SIG-M5 treated with dmso at 0.1 percent for 504 hours (cell line): ENCODE data around the gene ZNF213.

ENCODE experiments used
- DNase-seq: peaks from one replicate; lab custom pipeline; 2025; ENCODE audit not compliant: unreplicated experiment; lab: John Stamatoyannopoulos, UW

Gene ZNF213

DNA sequence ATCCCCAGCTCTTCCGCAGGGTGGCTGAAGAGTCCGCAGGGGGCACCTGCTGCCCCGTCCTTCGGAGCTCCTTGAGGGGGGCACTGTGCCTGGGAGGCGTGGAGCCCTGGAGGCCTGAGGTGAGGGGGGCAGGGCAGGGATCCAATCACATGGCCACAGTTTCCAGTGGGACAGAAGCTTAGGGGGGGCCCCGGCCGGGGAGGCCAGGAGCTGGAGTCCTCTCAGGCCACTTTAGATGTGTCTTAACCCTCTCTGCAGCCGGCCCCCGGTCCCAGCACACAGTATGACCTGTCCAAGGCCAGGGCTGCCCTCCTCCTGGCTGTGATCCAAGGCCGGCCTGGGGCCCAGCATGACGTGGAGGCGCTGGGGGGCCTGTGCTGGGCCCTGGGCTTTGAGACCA, 10.8 kb downstream of the ZNF213 start:
- DNase-seq: no peak

DNA sequence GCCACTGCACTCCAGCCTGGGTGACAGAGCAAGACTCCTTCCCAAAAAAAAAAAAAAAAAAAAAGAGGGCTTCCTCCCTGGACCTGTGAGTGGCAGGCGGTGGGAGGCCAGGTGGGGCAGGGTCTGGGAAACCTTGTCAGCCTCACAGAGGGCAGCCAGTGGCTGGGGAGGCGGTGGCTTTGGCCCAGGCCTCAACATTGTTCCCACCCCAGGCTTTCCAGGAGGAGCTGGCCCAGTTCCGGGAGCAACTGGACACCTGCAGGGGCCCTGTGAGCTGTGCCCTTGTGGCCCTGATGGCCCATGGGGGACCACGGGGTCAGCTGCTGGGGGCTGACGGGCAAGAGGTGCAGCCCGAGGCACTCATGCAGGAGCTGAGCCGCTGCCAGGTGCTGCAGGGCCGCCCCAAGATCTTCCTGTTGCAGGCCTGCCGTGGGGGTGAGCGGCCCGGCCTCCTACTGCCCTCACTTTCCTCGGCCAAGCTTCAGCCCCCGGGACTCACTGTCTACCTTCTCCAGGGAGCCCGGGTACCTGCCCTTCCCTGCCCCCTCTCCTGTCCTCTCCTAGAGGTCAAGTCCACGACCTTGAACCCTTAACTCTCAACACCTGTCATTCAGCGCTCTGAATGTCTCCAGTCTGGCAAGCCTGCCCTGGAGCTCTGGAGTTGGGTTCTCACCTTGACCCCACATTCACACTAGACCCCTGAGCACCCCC, 12.4 kb downstream of the ZNF213 start:
- no peak for DNase-seq

DNA sequence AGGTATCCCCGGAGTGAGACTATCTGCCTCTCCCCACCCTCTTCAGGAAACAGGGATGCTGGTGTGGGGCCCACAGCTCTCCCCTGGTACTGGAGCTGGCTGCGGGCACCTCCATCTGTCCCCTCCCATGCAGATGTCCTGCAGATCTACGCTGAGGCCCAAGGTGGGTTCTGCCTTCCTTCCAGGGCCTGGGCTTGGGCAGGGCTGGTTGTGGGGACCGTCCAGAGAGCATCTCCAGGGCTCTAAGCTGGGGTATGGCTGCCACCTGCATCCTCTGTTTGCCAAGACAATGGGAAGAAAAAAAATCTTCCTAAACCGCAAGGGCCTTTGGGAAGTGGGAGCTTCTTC, 12.9 kb downstream of the ZNF213 start:
- DNase-seq: no peak

DNA sequence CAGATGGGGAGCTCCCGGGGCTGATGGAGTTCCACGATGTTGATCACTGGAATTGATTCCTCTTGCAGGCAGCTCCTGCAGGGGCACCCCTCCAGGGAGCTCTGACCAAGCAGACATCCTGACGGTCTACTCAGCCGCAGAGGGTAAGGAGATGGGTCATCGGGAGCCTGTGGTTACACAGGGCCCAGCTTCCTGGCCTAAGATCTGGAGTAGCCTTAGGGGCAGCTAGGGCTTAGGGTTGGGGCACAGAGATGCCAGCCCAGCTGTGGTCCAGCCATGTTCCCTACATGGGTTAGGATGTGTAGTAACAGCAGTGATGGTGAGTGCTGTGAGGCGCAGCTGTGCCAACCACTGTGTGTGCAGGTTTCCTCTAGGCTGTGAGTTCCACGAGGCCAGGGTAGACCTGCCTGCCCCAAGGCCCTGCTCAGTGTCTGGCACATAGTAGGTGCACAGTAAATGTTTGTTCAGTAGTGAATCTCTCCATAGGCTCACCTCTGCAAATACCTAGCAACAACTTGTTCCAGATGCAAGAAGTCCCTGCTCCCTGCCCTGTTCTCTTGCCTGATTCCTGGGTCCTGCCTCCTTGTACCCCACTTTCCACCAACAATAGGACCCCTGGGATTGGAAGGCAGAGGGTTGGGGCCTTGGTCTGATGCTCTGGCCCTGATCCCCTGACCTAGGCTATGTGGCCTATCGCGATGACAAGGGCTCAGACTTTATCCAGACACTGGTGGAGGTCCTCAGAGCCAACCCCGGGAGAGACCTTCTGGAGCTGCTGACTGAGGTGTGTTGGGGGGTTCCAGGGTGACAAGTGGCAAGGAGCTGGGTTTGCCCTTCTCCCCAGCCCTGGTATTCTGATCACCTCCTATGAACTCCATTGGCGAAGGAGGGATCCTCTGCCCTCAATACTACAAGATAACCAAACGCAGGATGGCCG, 13.7 kb downstream of the ZNF213 start:
- DNase-seq: no peak

DNA sequence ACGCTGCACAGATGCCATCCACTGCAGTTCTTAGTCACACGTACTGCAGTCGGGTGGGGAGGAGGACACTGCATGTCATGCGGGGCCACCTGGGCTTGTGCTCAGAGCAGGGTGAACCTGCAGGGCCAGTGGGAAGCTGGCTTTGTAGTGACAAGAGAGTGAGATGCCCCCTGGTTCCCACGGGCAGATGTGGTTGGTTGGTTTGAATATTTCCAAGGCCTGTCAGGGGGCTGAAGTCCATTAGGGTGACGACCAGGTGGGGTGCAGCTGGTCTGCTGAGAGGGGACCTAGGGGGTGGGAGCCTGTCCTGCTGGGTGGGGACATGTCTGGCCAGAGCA, 14.3 kb downstream of the ZNF213 start:
- no peak for DNase-seq

DNA sequence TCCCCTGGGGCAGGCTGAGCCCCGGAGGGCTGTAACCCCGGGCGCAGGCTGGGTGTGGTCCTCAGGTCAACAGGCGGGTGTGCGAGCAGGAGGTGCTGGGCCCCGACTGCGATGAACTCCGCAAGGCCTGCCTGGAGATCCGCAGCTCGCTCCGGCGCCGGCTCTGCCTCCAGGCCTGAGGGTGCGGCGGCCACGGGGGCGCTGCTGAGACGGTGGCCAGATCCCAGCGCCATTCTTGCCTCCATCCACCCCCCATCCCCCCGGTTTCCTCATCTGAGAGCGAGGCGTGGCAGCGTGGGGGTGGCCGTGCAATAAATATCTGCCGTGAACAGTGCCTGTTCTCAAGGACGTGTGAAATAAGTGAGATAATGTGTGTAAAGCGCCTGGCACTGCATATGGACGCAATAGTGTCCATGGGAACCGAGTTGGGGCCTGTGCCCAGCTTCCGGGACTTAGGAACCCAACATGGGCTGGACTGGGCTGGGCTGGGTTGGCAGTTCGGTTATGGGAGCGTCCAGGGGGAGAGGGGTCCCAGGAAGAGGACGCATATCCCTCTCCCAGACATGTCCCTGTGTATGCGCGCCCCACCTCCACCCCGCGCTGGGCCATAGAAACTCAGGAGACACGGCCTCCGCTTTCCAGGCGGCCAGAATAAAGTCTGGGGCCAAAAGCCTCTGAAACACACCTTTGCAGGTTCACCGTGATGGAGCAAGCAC, 15.0 kb downstream of the ZNF213 start:
- peak; percentile 59 for DNase-seq

DNA sequence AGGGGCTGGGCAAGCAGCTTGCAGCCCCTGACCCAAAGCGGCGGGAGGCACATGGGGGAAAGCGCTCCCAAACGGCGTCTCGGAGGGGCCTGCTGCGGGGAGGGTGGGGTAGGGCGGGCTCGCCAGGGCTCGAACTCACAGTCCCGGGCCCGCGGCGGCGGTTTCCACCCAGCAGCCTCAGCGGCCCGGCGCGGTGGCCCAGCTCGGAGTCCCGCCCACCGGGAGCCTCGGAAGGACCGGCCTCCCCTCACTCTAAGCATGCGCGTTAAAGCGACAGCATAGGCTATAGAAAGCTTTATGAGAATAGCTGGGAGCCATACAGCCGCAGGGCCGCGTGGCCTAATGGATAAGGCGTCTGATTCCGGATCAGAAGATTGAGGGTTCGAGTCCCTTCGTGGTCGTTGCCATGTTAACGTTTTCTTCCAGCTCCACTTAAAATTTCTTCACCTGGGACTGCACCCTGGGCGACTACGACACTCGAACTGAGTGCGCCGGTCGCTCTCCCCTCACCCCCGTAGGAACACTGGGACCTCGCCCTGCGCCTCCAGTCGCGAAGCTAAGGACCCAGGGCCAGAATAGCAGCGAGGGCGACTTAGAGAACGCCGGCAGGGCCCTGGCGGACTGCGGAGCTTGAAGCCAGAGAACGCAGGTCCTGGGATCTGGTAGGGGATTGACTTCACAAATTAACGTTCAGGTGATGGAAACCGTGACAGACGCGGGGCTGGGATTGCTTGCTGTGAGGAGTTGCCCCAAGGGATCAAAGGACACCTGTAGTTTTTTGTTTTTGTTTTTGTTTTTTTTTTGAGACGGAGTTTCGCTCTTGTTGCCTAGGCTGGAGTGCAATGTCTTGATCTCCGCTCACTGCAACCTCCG, 15.8 kb downstream of the ZNF213 start:
- DNase-seq: peak; percentile 98

DNA sequence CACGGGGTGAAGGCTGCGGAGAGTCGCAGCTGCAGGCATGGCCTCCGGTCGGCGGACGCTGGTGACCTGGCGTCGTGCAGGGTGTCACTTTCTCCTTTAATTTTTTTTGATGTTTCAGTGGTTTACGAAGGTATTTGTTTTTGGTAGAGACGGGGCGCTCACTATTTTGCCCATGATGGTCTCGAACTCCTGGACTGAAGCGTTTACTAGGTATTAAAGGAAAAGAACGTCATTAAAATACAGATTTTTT, 17.1 kb downstream of the ZNF213 start:
- DNase-seq: peak; percentile 73

DNA sequence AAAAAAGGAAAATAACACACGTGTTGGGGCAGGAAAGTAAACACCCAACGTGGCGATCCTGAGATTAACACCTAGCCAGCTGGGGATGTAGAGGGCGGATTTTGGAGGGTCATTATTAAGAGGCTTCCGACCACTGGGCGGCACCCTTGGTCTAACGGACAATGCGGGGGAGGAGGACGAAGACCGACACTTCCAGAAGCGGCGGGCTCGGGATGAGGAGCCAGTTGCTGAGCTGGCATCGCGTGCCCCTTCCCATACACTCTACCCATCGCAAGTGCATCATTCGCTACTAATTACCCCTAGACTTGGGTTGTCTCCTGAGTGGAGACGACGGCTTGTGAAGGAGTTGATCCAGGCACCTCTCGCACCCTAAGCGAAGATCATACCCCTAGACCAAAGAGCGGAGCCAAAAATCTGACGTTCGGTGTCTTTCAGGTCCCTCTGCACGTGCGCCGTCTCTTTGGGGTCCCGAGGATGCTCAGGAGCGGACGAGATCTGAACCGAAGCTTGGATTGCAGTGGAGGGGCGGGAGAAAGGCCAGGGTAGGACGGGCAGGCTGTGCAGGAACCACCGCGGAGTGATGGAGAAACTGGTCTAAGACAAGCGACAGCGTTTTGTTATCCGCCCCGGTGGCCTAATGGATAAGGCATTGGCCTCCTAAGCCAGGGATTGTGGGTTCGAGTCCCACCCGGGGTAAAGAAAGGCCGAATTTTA, 17.6 kb downstream of the ZNF213 start:
- peak; percentile 92 for DNase-seq

DNA sequence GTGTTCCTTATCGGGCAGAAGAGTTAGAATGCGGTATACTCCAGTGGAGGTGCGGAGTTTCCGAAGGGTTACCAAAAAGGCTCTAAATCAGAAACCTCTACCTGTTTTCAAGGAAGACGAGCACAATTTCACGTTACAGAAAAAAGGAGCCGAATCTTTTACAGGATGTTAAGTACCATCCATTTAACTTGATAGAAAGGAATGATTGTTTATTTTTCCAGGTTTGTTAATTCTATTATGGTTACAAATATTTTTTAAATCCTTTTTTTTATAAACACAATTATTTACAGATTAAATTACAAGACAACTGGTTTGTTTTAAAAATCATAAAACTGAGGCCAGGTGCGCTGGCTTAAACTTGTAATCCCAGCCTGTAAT, 18.2 kb downstream of the ZNF213 start:
- no peak for DNase-seq

DNA sequence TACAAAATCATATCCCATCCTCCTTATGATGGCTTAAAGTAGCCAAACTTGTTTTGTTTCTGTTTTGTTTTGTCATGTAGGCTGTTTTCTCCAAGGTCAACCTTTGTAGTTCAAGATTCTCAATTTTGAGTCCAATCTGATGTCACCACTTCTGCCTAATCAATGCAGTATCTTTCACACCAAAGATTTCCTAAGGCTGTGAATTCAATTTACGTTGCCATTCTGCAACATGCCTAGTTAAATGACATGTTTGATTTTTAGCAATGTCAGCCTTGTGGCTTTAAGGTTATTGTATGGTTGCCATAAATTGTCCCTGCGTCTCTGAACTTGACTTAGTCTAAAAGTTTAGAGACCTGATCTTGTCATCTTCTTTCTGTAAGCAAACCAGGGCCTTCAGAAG, 20.4 kb downstream of the ZNF213 start:
- DNase-seq: no peak

DNA sequence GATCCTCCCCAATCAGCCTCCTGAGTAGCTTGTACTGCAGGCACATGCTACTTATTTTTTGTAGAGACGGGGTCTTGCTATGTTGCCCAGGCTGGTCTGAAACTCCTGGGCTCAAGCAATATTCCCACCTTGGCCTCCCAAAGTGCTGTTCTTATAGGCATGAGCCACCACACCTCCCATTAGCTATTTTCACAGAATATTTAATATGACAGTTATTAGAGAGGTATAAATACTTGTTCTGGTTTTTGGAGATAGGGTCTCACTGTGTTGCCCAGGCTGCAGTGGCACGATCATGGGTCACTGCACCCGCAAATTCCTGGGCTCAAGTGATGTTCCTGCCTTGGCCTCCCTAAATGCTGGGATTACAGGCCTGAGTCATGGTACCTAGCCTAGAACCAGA, 21.1 kb downstream of the ZNF213 start:
- DNase-seq: no peak

DNA sequence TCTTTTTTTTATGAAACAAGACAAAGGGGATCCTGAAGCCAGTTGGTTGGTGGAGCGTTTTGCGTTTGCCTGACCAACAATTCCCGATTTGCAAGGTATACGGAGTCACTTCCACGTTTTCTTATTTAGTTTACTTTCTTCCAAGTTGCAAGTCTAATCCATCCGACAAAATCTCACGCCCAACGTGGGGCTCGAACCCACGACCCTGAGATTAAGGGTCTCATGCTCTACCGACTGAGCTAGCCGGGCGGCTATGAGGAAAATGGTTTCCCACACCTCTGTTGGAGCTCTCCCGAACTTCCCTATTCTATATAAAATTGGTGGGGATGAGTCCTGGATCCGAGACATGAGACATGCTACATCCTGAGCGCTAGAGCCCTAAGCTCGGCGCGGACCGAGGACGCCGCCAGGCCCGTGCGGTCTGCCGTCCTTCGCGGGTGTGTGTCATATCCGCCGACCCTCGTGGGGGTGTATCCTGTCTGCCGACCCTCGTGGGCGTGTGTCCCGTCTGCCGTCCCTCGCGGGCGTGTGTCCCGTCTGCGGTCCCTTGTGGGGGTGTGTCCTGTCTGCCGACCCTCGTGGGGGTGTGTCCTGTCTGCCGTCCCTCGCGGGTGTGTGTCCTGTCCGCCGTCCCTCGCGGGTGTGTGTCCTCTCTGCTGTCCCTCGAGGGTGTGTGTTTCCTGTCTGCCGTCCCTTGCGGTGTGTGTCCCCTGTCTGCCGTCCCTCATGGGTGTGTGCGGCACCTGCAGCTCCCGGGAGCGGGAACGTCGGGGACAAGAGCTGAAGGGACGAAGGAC, 22.6 kb downstream of the ZNF213 start:
- DNase-seq: peak; percentile 67

DNA sequence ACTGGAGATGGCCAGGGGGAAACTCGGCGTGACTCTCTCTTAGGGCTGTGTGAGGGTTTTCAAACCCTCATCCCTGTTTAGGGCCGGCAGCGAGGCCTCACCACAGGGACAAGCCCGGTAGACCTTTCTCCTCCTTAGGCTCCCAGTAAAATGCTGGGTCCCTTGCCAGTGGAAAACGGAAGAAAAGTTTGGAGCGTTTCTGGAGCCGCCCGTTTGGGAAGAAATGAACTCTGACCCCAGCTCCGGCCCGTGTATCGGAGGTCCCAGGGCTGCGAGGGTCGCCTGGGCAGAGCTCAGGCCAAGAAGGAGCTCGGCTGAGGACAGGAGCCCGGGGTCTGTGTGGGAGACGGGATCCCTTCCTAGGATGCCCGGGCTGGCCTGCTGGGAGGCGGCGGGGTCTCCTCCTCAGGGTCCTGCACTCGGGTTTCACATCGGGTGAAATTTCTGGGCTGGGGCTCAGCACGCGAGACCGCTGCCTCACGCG, 23.2 kb downstream of the ZNF213 start:
- peak; percentile 19 for DNase-seq

DNA sequence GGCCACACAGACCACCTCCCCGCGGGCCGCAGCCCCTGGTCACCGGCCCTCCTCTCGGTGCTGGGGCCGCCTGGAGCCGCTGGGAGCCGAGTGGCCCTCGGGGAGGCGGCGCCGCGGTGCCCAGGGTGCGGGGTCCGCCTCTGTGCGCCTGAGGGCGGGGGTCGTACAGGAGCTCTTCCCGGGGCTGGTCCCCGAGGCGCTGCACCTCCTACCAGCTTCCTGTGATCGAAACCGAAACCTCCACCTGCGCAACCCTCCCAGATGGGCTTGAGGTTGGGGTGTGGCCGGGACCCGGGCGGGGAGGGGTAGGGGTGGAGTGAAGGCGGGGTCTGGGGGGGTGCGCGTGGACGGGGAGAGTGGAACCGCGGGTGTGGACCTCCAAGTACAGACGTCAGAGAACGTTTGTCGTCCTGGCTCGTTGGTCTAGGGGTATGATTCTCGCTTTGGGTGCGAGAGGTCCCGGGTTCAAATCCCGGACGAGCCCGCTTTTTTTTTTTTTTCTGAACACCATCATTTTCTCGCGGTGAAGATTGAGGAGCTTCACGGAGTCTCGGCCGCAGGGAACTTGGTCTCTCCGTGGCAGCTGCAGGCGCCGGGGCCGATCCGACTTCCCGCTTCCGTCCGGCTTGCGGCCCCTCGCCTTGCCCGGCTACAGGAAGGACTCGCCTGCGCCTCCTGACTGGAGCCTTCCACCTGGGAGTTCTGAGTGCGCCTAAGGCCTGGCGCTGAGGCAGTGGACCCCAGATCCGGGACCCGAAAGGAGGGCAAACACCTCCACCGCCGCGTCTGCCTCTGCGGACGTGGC, 23.9 kb downstream of the ZNF213 start:
- DNase-seq: peak; percentile 81

DNA sequence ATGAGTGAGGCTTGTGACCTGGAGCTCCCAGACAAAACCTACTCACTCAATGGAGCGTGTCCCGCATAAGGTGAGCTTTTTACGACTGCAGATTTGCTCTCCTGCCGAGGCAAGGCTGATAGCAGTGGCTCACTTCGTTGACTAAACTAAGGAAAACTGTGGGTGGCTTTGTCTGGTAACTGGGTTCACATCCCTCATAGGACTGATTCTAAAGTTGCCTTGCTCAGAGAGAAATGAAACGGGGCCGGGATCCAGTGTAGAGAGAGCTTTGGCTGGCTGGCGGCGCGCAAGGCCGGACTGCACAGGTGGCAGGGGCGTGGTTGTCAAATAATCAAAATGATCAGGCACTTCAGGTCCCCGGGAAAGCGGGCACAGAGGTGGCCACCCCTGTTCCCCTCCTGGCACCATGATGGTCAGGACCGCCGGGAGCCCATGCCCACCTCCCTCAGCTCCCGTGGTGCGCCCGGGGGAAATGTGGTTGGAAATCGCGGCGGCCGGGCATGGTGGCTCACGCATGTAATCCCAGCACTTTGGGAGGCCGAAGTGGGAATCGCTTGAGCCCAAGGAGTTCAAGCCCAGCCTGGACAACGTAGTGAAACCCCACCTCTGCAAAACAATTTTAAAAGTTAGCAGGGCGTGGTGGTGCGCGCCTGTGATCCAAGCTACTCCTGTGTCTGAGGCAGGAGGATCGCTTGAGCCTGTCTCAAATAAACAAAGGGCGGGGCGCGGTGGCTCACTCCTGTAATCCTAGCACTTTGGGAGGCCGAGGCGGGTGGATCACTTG, 26.6 kb downstream of the ZNF213 start:
- DNase-seq: no peak

DNA sequence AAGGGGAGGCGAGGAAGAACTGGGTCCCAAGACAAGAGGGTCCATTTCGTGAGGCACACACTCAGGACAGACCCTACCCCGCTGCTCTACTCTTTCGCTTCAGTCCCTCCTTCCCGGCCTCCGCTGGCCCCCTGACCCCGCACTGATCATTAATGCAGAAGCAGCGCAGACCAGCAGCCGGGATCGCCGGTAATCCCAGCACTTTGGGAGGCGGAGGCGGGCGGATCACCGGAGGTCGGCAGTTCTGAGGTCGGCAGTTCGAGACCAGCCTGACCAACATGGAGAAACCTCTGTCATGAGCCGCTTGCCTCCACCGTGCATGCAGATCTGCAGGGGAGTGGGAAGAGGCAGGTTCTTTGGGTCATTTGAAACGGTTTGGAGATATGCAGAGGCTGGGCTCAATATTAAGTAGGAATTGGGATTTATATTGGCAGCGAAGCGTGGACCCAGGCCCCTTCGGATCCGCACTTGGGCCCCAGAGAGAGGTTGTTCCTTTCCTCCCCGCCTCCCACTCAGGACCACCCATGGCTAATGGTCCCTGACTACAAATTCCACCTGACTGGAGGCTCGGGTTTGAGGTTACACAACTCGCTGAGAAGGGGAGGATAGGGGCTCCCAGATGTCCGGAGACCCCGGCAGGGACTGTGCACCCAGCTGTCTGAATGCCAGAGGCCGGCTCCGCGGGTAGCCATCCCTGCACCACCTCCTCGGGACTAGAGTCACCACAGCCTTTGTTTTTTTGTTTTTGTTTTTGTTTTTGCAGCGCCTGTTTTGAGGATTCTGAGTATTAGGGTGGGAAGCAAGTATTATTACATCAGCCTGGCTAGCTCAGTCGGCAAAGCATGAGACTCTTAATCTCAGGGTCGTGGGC, 29.5 kb downstream of the ZNF213 start:
- DNase-seq: no peak
